CD4-positive, alpha-beta T cell (primary cell): ENCODE results near the gene ESR1. TPM values are rescaled to one million over a fixed set of nuclear protein-coding genes. Genes with fewer than 3 reads are reported as not detected.

Experiments
- ATAC-seq: fragments of 200-7000 bp; cut with Tn5 transposase; one replicate; pipeline ENCODE4 v1.10.0; 2022; ENCODE audit warnings: mild to moderate bottlenecking; ENCODE audit not compliant: poor library complexity
- CTCF ChIA-PET: fragments of 350-600 bp; sonication (Branson Sonifier 250); formaldehyde crosslinking; loops from one replicate; lab custom pipeline; 2021; ENCODE audit warnings: antibody characterized with exemption, inconsistent platforms; lab: Charles Lee
- POLR2A ChIA-PET: fragments of 350-600 bp; sonication (Branson Sonifier 250); formaldehyde crosslinking; loops from one replicate; lab custom pipeline; 2021; ENCODE audit warnings: antibody characterized with exemption, inconsistent platforms; lab: Charles Lee
- DNase-seq, 14 experiments: peaks; one replicate each; pipeline ENCODE4 v3.0.0-alpha.2; 2013 to 2020; ENCODE audit warnings: mixed read lengths in 2 of 14
- H3K27ac ChIP-seq, 2 donors: one replicate each; pipeline versions ENCODE4 v1.5.1 to v1.7.0; 2013; ENCODE audit warnings: low read length in 2 of 2, low read depth in 1 of 2, mild to moderate bottlenecking in 1 of 2
- H3K27me3 ChIP-seq, 2 experiments: 1 replicate in 1 of 2; 2 replicates in 1 of 2; pipeline versions ENCODE4 v1.6.1 to v1.7.0; 2013; ENCODE audit warnings: low read length in 2 of 2, control low read depth in 1 of 2, mild to moderate bottlenecking in 1 of 2, moderate library complexity in 1 of 2; ENCODE audit not compliant: insufficient read depth in 2 of 2, control insufficient read depth in 1 of 2
- H3K36me3 ChIP-seq: one replicate; pipeline ENCODE4 v1.6.1; 2013; ENCODE audit warnings: low read length, control low read depth; ENCODE audit not compliant: insufficient read depth
- H3K4me1 ChIP-seq: one replicate; pipeline ENCODE4 v1.6.1; 2013; ENCODE audit warnings: low read length, control low read depth; ENCODE audit not compliant: insufficient read depth
- H3K4me3 ChIP-seq: one replicate; pipeline ENCODE4 v1.5.1; 2013; ENCODE audit warnings: mild to moderate bottlenecking, low read length, moderate library complexity
- H3K9me3 ChIP-seq, 2 experiments: 1 replicate in 1 of 2; 2 replicates in 1 of 2; pipeline versions ENCODE4 v1.6.1 to v1.7.0; 2013; ENCODE audit warnings: low read length in 2 of 2, mild to moderate bottlenecking in 2 of 2, control low read depth in 1 of 2, moderate library complexity in 1 of 2; ENCODE audit not compliant: control insufficient read depth in 1 of 2, insufficient read depth in 1 of 2
- H3K27ac Mint-ChIP-seq: one replicate; pipeline ENCODE4 v1.8.0; 2020; ENCODE audit warnings: mixed read lengths
- H3K27me3 Mint-ChIP-seq: one replicate; pipeline ENCODE4 v1.8.0; 2021; ENCODE audit warnings: mixed read lengths
- H3K36me3 Mint-ChIP-seq: one replicate; pipeline ENCODE4 v1.8.0; 2021; ENCODE audit warnings: low read depth, mixed read lengths
- H3K4me1 Mint-ChIP-seq: one replicate; pipeline ENCODE4 v1.8.0; 2021; ENCODE audit warnings: low read depth, mixed read lengths
- H3K4me3 Mint-ChIP-seq: one replicate; pipeline ENCODE4 v1.8.0; 2020; ENCODE audit warnings: mild to moderate bottlenecking, mixed read lengths
- H3K9me3 Mint-ChIP-seq: one replicate; pipeline ENCODE4 v1.8.0; 2020; ENCODE audit warnings: mixed read lengths
- intact Hi-C, 2 experiments: fragments of 100-400 bp; cut with DNase I in 1 of 2; cut with micrococcal nuclease in 1 of 2; formaldehyde crosslinking; loops; one replicate each; pipeline versions ENCODE4 v1.15.1 to v1.9.0; 2023 to 2025; cut with DNase I, micrococcal nuclease
- total RNA-seq, 174 experiments: library from RNA in 2 of 174; stranded (reverse) in 2 of 174; gene quantifications; one replicate each; pipeline ENCODE4 v1.2.3 and lab custom pipeline; 2021 to 2026
- TF ChIP-seq, protein P1 (sequence below): fragments of 200-600 bp; IDR thresholded peaks from one replicate; pipeline ENCODE4 v1.8.0; 2022; ENCODE audit warnings: antibody characterized with exemption, mild to moderate bottlenecking

ESR1 gene
- total RNA-seq, 2 experiments from 2014 or later, result 2.6 to 2.8 TPM

DNA sequence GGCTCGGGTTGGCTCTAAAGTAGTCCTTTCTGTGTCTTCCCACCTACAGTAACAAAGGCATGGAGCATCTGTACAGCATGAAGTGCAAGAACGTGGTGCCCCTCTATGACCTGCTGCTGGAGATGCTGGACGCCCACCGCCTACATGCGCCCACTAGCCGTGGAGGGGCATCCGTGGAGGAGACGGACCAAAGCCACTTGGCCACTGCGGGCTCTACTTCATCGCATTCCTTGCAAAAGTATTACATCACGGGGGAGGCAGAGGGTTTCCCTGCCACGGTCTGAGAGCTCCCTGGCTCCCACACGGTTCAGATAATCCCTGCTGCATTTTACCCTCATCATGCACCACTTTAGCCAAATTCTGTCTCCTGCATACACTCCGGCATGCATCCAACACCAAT lies 291.2 kb downstream of the ESR1 start:
- no peak overlapping the region for H3K27ac ChIP-seq
- H3K9me3 ChIP-seq, result no peaks in the 10 kb centered on the region
- Mint-ChIP-seq H3K36me3 (no peaks in the 10 kb centered on the region), H3K9me3 (no peaks in the 10 kb centered on the region), H3K4me3 (no peak overlapping the region), H3K27ac (no peak overlapping the region), H3K27me3 (no peaks in the 10 kb centered on the region), H3K4me1 (no peaks in the 10 kb centered on the region)
- DNase-seq (no peak), ATAC-seq (no peak)
- POLR2A ChIA-PET, result no interaction called here
- intact Hi-C loops, result no loop called here
- no peaks in the 10 kb centered on the region for H3K36me3 ChIP-seq
- no peaks in the 10 kb centered on the region for H3K4me1 ChIP-seq
- no peaks in the 10 kb centered on the region for H3K27me3 ChIP-seq
- TF ChIP-seq, protein P1, sequence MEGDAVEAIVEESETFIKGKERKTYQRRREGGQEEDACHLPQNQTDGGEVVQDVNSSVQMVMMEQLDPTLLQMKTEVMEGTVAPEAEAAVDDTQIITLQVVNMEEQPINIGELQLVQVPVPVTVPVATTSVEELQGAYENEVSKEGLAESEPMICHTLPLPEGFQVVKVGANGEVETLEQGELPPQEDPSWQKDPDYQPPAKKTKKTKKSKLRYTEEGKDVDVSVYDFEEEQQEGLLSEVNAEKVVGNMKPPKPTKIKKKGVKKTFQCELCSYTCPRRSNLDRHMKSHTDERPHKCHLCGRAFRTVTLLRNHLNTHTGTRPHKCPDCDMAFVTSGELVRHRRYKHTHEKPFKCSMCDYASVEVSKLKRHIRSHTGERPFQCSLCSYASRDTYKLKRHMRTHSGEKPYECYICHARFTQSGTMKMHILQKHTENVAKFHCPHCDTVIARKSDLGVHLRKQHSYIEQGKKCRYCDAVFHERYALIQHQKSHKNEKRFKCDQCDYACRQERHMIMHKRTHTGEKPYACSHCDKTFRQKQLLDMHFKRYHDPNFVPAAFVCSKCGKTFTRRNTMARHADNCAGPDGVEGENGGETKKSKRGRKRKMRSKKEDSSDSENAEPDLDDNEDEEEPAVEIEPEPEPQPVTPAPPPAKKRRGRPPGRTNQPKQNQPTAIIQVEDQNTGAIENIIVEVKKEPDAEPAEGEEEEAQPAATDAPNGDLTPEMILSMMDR, result no peak
- H3K4me3 ChIP-seq, result no peak overlapping the region
- CTCF ChIA-PET, result no interaction called here

DNA sequence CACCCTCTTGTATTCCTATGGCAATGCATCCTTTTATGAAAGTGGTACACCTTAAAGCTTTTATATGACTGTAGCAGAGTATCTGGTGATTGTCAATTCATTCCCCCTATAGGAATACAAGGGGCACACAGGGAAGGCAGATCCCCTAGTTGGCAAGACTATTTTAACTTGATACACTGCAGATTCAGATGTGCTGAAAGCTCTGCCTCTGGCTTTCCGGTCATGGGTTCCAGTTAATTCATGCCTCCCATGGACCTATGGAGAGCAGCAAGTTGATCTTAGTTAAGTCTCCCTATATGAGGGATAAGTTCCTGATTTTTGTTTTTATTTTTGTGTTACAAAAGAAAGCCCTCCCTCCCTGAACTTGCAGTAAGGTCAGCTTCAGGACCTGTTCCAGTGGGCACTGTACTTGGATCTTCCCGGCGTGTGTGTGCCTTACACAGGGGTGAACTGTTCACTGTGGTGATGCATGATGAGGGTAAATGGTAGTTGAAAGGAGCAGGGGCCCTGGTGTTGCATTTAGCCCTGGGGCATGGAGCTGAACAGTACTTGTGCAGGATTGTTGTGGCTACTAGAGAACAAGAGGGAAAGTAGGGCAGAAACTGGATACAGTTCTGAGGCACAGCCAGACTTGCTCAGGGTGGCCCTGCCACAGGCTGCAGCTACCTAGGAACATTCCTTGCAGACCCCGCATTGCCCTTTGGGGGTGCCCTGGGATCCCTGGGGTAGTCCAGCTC lies 292.1 kb downstream of the ESR1 start:
- H3K27ac Mint-ChIP-seq, result no peak overlapping the region
- no peaks in the 10 kb centered on the region for H3K4me1 Mint-ChIP-seq
- Histone ChIP-seq H3K36me3 (no peaks in the 10 kb centered on the region), H3K9me3 (no peaks in the 10 kb centered on the region), H3K4me3 (no peak overlapping the region), H3K27ac (no peak overlapping the region), H3K27me3 (no peaks in the 10 kb centered on the region), H3K4me1 (no peaks in the 10 kb centered on the region)
- ChIA-PET CTCF (no interaction called here), POLR2A (no interaction called here)
- ATAC-seq, result no peak
- TF ChIP-seq, protein P1, result no peak
- H3K9me3 Mint-ChIP-seq, result no peaks in the 10 kb centered on the region
- DNase-seq, result no peak
- H3K36me3 Mint-ChIP-seq, result no peaks in the 10 kb centered on the region
- H3K27me3 Mint-ChIP-seq, result no peaks in the 10 kb centered on the region
- intact Hi-C loops, result no loop called here
- no peak overlapping the region for H3K4me3 Mint-ChIP-seq

DNA sequence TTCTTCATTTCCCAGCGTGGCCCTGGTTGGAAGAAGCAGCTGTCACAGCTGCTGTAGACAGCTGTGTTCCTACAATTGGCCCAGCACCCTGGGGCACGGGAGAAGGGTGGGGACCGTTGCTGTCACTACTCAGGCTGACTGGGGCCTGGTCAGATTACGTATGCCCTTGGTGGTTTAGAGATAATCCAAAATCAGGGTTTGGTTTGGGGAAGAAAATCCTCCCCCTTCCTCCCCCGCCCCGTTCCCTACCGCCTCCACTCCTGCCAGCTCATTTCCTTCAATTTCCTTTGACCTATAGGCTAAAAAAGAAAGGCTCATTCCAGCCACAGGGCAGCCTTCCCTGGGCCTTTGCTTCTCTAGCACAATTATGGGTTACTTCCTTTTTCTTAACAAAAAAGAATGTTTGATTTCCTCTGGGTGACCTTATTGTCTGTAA lies 292.7 kb downstream of the ESR1 start:
- no peaks in the 10 kb centered on the region for H3K9me3 Mint-ChIP-seq

More for the DNA sequence above, 292.7 kb downstream of the ESR1 start:
- POLR2A ChIA-PET, result no interaction called here
- Mint-ChIP-seq H3K27ac (no peak overlapping the region), H3K36me3 (no peaks in the 10 kb centered on the region), H3K27me3 (no peaks in the 10 kb centered on the region), H3K4me3 (no peak overlapping the region), H3K4me1 (no peaks in the 10 kb centered on the region)
- Histone ChIP-seq H3K27ac (no peak overlapping the region), H3K9me3 (no peaks in the 10 kb centered on the region), H3K27me3 (no peaks in the 10 kb centered on the region), H3K4me3 (no peak overlapping the region), H3K4me1 (no peaks in the 10 kb centered on the region), H3K36me3 (no peaks in the 10 kb centered on the region)
- ATAC-seq (no peak), DNase-seq (peak in 2 of 14 experiments; percentile 28 to 44)
- intact Hi-C loops, result no loop called here
- TF ChIP-seq, protein P1, result no peak
- CTCF ChIA-PET, result no interaction called here
